Liver (tissue), 9 donors: ENCODE measurements around the gene TRPM8. TPM values are rescaled to one million over a fixed set of nuclear protein-coding genes. Genes with fewer than 3 reads are reported as not detected.

ENCODE experiments used
- DNase-seq: peaks from one replicate; pipeline ENCODE4 v3.0.0-alpha.2; 2017; ENCODE audit warnings: low spot score
- H3K27ac ChIP-seq, 2 donors: one replicate each; pipeline ENCODE4 v1.7.0; 2013; ENCODE audit warnings: inconsistent platforms in 2 of 2, low read length in 2 of 2, control low read depth in 1 of 2, low read depth in 1 of 2, mild to moderate bottlenecking in 1 of 2
- H3K27me3 ChIP-seq, 4 donors: one replicate each; pipeline versions ENCODE4 v1.6.1 to v1.7.0; 2013; ENCODE audit warnings: low read length in 3 of 4, inconsistent platforms in 1 of 4, mild to moderate bottlenecking in 1 of 4, moderate library complexity in 1 of 4; ENCODE audit not compliant: control insufficient read depth in 4 of 4, insufficient read depth in 4 of 4
- H3K36me3 ChIP-seq, 4 donors: one replicate each; pipeline versions ENCODE4 v1.6.1 to v1.7.0; 2013; ENCODE audit warnings: low read length in 3 of 4, mild to moderate bottlenecking in 3 of 4, low read depth in 1 of 4, moderate library complexity in 1 of 4; ENCODE audit not compliant: control insufficient read depth in 4 of 4, insufficient read depth in 3 of 4
- H3K4me1 ChIP-seq, 4 donors: one replicate each; pipeline versions ENCODE4 v1.6.1 to v1.7.0; 2013; ENCODE audit warnings: low read length in 3 of 4, mild to moderate bottlenecking in 3 of 4, moderate library complexity in 1 of 4; ENCODE audit not compliant: control insufficient read depth in 4 of 4, insufficient read depth in 4 of 4
- H3K4me3 ChIP-seq, 3 donors: one replicate each; pipeline versions ENCODE4 v1.6.1 to v1.7.0; 2013; ENCODE audit warnings: low read length in 3 of 3, control low read depth in 1 of 3, low read depth in 1 of 3, mild to moderate bottlenecking in 1 of 3
- H3K9ac ChIP-seq, 2 donors: one replicate each; pipeline ENCODE4 v1.7.0; 2013; ENCODE audit warnings: low read length in 2 of 2, mild to moderate bottlenecking in 2 of 2, moderate library complexity in 2 of 2, control low read depth in 1 of 2, low read depth in 1 of 2
- H3K9me3 ChIP-seq, 4 donors: one replicate each; pipeline versions ENCODE4 v1.6.1 to v1.7.0; 2013; ENCODE audit warnings: low read length in 3 of 4; ENCODE audit not compliant: control insufficient read depth in 4 of 4
- EGR1 ChIP-seq, 2 donors: IDR thresholded peaks; 2 replicates each; pipeline ENCODE4 v1.6.1; 2016 to 2018; ENCODE audit warnings: antibody characterized with exemption in 2 of 2, low read depth in 2 of 2
- FOXA1 ChIP-seq: IDR thresholded peaks from 2 replicates; pipeline ENCODE4 v1.6.1; 2016; ENCODE audit warnings: antibody characterized with exemption
- FOXA2 ChIP-seq: IDR thresholded peaks from 2 replicates; pipeline ENCODE4 v1.6.1; 2016; ENCODE audit warnings: antibody characterized with exemption
- HNF4A ChIP-seq, 2 donors: conservative IDR thresholded peaks; 2 replicates each; pipeline ENCODE4 v1.6.1; 2016; ENCODE audit warnings: antibody characterized with exemption in 2 of 2, mild to moderate bottlenecking in 2 of 2
- HNF4G ChIP-seq: IDR thresholded peaks from 2 replicates; pipeline ENCODE4 v1.6.1; 2016; ENCODE audit warnings: antibody characterized with exemption
- JUND ChIP-seq, 2 donors: IDR thresholded peaks; 2 replicates each; pipeline ENCODE4 v1.6.1; 2016; ENCODE audit warnings: antibody characterized with exemption in 2 of 2
- NR2F2 ChIP-seq: IDR thresholded peaks from 2 replicates; pipeline ENCODE4 v1.6.1; 2016; ENCODE audit warnings: antibody characterized with exemption
- RAD21 ChIP-seq, 2 donors: IDR thresholded peaks; 2 replicates each; pipeline ENCODE4 v1.6.1; 2016; ENCODE audit warnings: antibody characterized with exemption in 2 of 2, mild to moderate bottlenecking in 2 of 2
- RXRA ChIP-seq, 2 donors: IDR thresholded peaks; 2 replicates each; pipeline ENCODE4 v1.6.1; 2017 to 2018; ENCODE audit warnings: antibody characterized with exemption in 2 of 2, mild to moderate bottlenecking in 1 of 2
- SP1 ChIP-seq: IDR thresholded peaks from 2 replicates; pipeline ENCODE4 v1.6.1; 2018; ENCODE audit warnings: antibody characterized with exemption, mild to moderate bottlenecking
- TAF1 ChIP-seq: conservative IDR thresholded peaks from 2 replicates; pipeline ENCODE4 v1.6.1; 2016; ENCODE audit warnings: antibody characterized with exemption, mild to moderate bottlenecking
- WGBS: extraction: QIAGEN DNeasy Blood & Tissue Kit; methylation state at CpG from one replicate; pipeline ENCODE4 v1.1.7; 2013; 5-methylcytosine and 5-hydroxymethylcytosine counted together
- polyA plus RNA-seq, 2 donors: library from polyadenylated mRNA; stranded (reverse) in 1 of 2; unstranded in 1 of 2; fragments of 200-250 nt in 1 of 2; fragments of >200 nt in 1 of 2; fragmentation: Nextera tagmentation in 1 of 2; extraction: Ambion mirVana in 1 of 2; gene quantifications; one replicate each; pipeline versions ENCODE4 v1.2.1 to v1.2.3, GENCODE V29; 2013 to 2015
- total RNA-seq, 2 donors: library from RNA; depleted of rRNA; stranded (reverse); fragments of >200 nt; gene quantifications; one replicate each; pipeline ENCODE4 v1.2.3, GENCODE V29; 2014
- TF ChIP-seq, protein P1 (sequence below): IDR thresholded peaks from 2 replicates; pipeline ENCODE4 v1.6.1; 2016; ENCODE audit warnings: antibody characterized with exemption
- TF ChIP-seq, protein P2 (sequence below): IDR thresholded peaks from 2 replicates; pipeline ENCODE4 v1.6.1; 2016; ENCODE audit warnings: antibody characterized with exemption
- TF ChIP-seq, protein P3 (sequence below): fragments of 150-350 bp; IDR thresholded peaks from 2 replicates; pipeline ENCODE4 v1.5.1; 2017; ENCODE audit warnings: improper control_type of control experiment, low read depth, low read length; ENCODE audit not compliant: missing input control
- TF ChIP-seq, protein P4 (sequence below): IDR thresholded peaks from 2 replicates; pipeline ENCODE4 v1.6.1; 2016; ENCODE audit warnings: antibody characterized with exemption
- TF ChIP-seq, protein P5 (sequence below): IDR thresholded peaks from 2 replicates; pipeline ENCODE4 v1.6.1; 2016; ENCODE audit warnings: antibody characterized with exemption, mild to moderate bottlenecking
- donor health status: healthy.
- donor health status: healthy.
- donor health status: healthy.
- donor health status: healthy.
- donor health status: healthy.

Gene TRPM8
- total and polyA plus RNA-seq, 4 donors: 1.1 to 79.2 (median 33.2) TPM

DNA sequence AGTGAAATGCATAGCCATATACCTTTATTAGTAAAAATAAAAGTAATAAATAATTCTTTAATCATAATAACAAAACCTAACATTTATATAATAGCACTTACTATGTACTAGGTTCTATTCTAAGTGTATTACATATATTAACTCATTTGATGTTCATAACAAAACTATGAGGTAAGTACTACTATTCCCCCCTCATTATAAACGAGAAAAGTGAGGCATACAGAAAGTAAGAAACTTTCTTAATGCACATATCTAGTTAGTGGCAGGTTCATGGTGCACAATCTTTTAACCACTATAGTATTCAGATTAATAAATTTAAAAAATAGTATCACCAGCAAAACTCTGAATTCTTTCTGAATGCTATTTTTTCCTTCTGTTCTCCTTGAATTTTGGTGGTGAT lies 27.5 kb downstream of the TRPM8 start:
- no peak overlapping the region for H3K27ac ChIP-seq
- H3K9ac ChIP-seq: no peak overlapping the region
- H3K9me3 ChIP-seq: no peaks in the 10 kb centered on the region
- H3K36me3 ChIP-seq: no peaks in the 10 kb centered on the region
- H3K4me3 ChIP-seq: no peak overlapping the region
- WGBS: 68% methylated on average over 1 of the region's 1 CpG
- DNase-seq: no peak
- no peak for TF ChIP-seq HNF4G
- no peak for TF ChIP-seq NR2F2
- no peak for TF ChIP-seq JUND (IDR thresholded peaks at IDR 0.05)
- TF ChIP-seq FOXA1: no peak
- TF ChIP-seq, protein P1, sequence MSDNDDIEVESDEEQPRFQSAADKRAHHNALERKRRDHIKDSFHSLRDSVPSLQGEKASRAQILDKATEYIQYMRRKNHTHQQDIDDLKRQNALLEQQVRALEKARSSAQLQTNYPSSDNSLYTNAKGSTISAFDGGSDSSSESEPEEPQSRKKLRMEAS: no peak
- no peak for TF ChIP-seq SP1
- TF ChIP-seq EGR1 (IDR thresholded peaks at IDR 0.05; ENCODE audit: low read depth in 2 of 2): no peak
- TF ChIP-seq, protein P2, sequence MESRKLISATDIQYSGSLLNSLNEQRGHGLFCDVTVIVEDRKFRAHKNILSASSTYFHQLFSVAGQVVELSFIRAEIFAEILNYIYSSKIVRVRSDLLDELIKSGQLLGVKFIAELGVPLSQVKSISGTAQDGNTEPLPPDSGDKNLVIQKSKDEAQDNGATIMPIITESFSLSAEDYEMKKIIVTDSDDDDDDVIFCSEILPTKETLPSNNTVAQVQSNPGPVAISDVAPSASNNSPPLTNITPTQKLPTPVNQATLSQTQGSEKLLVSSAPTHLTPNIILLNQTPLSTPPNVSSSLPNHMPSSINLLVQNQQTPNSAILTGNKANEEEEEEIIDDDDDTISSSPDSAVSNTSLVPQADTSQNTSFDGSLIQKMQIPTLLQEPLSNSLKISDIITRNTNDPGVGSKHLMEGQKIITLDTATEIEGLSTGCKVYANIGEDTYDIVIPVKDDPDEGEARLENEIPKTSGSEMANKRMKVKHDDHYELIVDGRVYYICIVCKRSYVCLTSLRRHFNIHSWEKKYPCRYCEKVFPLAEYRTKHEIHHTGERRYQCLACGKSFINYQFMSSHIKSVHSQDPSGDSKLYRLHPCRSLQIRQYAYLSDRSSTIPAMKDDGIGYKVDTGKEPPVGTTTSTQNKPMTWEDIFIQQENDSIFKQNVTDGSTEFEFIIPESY: no peak
- no peak for TF ChIP-seq FOXA2
- TF ChIP-seq, protein P3, sequence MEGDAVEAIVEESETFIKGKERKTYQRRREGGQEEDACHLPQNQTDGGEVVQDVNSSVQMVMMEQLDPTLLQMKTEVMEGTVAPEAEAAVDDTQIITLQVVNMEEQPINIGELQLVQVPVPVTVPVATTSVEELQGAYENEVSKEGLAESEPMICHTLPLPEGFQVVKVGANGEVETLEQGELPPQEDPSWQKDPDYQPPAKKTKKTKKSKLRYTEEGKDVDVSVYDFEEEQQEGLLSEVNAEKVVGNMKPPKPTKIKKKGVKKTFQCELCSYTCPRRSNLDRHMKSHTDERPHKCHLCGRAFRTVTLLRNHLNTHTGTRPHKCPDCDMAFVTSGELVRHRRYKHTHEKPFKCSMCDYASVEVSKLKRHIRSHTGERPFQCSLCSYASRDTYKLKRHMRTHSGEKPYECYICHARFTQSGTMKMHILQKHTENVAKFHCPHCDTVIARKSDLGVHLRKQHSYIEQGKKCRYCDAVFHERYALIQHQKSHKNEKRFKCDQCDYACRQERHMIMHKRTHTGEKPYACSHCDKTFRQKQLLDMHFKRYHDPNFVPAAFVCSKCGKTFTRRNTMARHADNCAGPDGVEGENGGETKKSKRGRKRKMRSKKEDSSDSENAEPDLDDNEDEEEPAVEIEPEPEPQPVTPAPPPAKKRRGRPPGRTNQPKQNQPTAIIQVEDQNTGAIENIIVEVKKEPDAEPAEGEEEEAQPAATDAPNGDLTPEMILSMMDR: no peak
- no peaks in the 10 kb centered on the region for H3K4me1 ChIP-seq
- no peaks in the 10 kb centered on the region for H3K27me3 ChIP-seq

DNA sequence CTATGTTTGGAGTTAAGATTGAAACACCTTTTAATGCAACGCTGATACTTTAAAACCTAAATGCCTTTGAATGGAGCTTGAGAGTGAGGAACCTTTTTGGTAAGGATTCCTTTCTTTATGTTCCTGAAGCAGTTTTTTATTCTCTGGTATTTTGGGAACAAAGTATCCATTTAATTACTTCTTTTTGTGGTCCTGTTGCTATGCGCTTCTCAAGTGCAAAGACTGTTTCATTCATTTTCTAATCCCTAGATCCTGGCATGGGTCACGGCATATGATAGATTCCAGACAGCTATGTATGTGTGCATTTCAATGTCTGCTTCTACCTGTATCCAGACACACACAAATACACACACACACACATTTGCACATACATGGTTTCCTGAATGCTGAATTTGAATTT lies 28.0 kb downstream of the TRPM8 start:
- Histone ChIP-seq H3K27me3 (no peaks in the 10 kb centered on the region), H3K9me3 (no peaks in the 10 kb centered on the region), H3K36me3 (no peaks in the 10 kb centered on the region), H3K9ac (no peak overlapping the region), H3K4me1 (no peaks in the 10 kb centered on the region), H3K4me3 (no peak overlapping the region), H3K27ac (no peak overlapping the region)
- TF ChIP-seq HNF4A (conservative IDR thresholded peaks at IDR 0.05): no peak
- TF ChIP-seq, protein P4, sequence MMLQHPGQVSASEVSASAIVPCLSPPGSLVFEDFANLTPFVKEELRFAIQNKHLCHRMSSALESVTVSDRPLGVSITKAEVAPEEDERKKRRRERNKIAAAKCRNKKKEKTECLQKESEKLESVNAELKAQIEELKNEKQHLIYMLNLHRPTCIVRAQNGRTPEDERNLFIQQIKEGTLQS: no peak
- no peak for TF ChIP-seq FOXA1
- TF ChIP-seq RAD21 (IDR thresholded peaks at IDR 0.05): no peak
- TF ChIP-seq, protein P3: no peak
- TF ChIP-seq HNF4G: no peak
- no peak for TF ChIP-seq JUND (IDR thresholded peaks at IDR 0.05)
- TF ChIP-seq, protein P2: no peak
- no peak for TF ChIP-seq EGR1 (IDR thresholded peaks at IDR 0.05; ENCODE audit: low read depth in 2 of 2)
- TF ChIP-seq, protein P5, sequence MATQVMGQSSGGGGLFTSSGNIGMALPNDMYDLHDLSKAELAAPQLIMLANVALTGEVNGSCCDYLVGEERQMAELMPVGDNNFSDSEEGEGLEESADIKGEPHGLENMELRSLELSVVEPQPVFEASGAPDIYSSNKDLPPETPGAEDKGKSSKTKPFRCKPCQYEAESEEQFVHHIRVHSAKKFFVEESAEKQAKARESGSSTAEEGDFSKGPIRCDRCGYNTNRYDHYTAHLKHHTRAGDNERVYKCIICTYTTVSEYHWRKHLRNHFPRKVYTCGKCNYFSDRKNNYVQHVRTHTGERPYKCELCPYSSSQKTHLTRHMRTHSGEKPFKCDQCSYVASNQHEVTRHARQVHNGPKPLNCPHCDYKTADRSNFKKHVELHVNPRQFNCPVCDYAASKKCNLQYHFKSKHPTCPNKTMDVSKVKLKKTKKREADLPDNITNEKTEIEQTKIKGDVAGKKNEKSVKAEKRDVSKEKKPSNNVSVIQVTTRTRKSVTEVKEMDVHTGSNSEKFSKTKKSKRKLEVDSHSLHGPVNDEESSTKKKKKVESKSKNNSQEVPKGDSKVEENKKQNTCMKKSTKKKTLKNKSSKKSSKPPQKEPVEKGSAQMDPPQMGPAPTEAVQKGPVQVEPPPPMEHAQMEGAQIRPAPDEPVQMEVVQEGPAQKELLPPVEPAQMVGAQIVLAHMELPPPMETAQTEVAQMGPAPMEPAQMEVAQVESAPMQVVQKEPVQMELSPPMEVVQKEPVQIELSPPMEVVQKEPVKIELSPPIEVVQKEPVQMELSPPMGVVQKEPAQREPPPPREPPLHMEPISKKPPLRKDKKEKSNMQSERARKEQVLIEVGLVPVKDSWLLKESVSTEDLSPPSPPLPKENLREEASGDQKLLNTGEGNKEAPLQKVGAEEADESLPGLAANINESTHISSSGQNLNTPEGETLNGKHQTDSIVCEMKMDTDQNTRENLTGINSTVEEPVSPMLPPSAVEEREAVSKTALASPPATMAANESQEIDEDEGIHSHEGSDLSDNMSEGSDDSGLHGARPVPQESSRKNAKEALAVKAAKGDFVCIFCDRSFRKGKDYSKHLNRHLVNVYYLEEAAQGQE: no peak
- TF ChIP-seq RXRA (IDR thresholded peaks at IDR 0.05): no peak
- TF ChIP-seq TAF1: no peak
- DNase-seq: no peak
- WGBS: 96% methylated on average over 3 of the region's 3 CpGs
